Caco-2 (cell line): ENCODE results near the gene C17orf100. TPM values are rescaled to one million over a fixed set of nuclear protein-coding genes. Genes with fewer than 3 reads are reported as not detected.

Experiments used
- BruUV-seq: library from RNA; stranded (reverse); fragments of 400-500 nt; replicated peaks from 2 replicates; lab custom pipeline; 2021; lab: Mats Ljungman, UMichigan
- CTCF ChIA-PET: fragments of 300-600 bp; sonication (Branson Sonifier 250); formaldehyde crosslinking; loops from one replicate; lab custom pipeline; 2022; ENCODE audit warnings: antibody characterized with exemption; lab: Charles Lee
- POLR2A ChIA-PET: fragments of 300-600 bp; sonication (Branson Sonifier 250); formaldehyde crosslinking; loops from one replicate; lab custom pipeline; 2022; ENCODE audit warnings: antibody characterized with exemption; lab: Charles Lee
- DNase-seq, 2 experiments: peaks; one replicate each; pipeline versions ENCODE4 v3.0.0 to v3.0.0-alpha.2; 2020 to 2022
- H3K27me3 ChIP-seq: replicated peaks from 2 replicates; pipeline ENCODE4 v1.6.0; 2011; ENCODE audit warnings: low read length; ENCODE audit not compliant: control insufficient read depth, insufficient read depth
- H3K36me3 ChIP-seq: 2 replicates; pipeline ENCODE4 v1.5.1; 2011; ENCODE audit warnings: low read length; ENCODE audit not compliant: control insufficient read depth, insufficient read depth
- H3K4me1 ChIP-seq: fragments of 250-450 bp; sonication (Bioruptor Pico); 2 replicates; pipeline ENCODE4 v1.5.1; 2020; ENCODE audit warnings: mild to moderate bottlenecking
- H3K4me3 ChIP-seq: 2 replicates; pipeline ENCODE4 v1.5.1; 2011; ENCODE audit warnings: low read depth, mild to moderate bottlenecking, control low read depth, low read length
- H3K9me3 ChIP-seq: fragments of 250-450 bp; sonication (Bioruptor Pico); 2 replicates; pipeline ENCODE4 v1.5.1; 2020; ENCODE audit warnings: mild to moderate bottlenecking, moderate library complexity
- H3K27ac Mint-ChIP-seq: one replicate; pipeline ENCODE4 v1.8.0; 2022; ENCODE audit warnings: mixed read lengths; ENCODE audit not compliant: unreplicated experiment
- H3K27me3 Mint-ChIP-seq: one replicate; pipeline ENCODE4 v1.8.0; 2022; ENCODE audit warnings: mixed read lengths; ENCODE audit not compliant: insufficient read depth, unreplicated experiment
- H3K36me3 Mint-ChIP-seq: one replicate; pipeline ENCODE4 v1.8.0; 2022; ENCODE audit warnings: mild to moderate bottlenecking, mixed read lengths; ENCODE audit not compliant: insufficient read depth, unreplicated experiment
- H3K4me1 Mint-ChIP-seq: one replicate; pipeline ENCODE4 v1.8.0; 2022; ENCODE audit warnings: low read depth, mixed read lengths; ENCODE audit not compliant: unreplicated experiment
- H3K4me3 Mint-ChIP-seq: one replicate; pipeline ENCODE4 v1.8.0; 2022; ENCODE audit warnings: mild to moderate bottlenecking, moderate library complexity, mixed read lengths; ENCODE audit not compliant: unreplicated experiment
- H3K9me3 Mint-ChIP-seq: one replicate; pipeline ENCODE4 v1.8.0; 2022; ENCODE audit warnings: mixed read lengths; ENCODE audit not compliant: unreplicated experiment
- CTCF ChIP-seq, 2 experiments: fragments of 200-600 bp in 1 of 2; IDR thresholded peaks; 1 replicate in 1 of 2; 2 replicates in 1 of 2; pipeline versions ENCODE4 v1.5.1 to v1.8.0; 2011 to 2022; ENCODE audit warnings: antibody characterized with exemption in 1 of 2, control low read depth in 1 of 2, inconsistent platforms in 1 of 2, low read depth in 1 of 2, low read length in 1 of 2, mild to moderate bottlenecking in 1 of 2, moderate library complexity in 1 of 2; ENCODE audit not compliant: insufficient read depth in 1 of 2, severe bottlenecking in 1 of 2, unreplicated experiment in 1 of 2
- intact Hi-C: fragments of 100-400 bp; cut with micrococcal nuclease; formaldehyde crosslinking; loops from one replicate; pipeline ENCODE4 v1.10.0; 2022; ENCODE audit not compliant: unreplicated experiment
- total RNA-seq: library from RNA; stranded (reverse); gene quantifications from 2 replicates; pipeline ENCODE4 v1.2.3, GENCODE V29; 2022

The C17orf100 gene
- total RNA-seq, 1 experiment from 2014 or later: 3.1 TPM

- H3K36me3 ChIP-seq: no peaks in the 10 kb centered on the region
- intact Hi-C loops: no loop called here
- no peaks in the 10 kb centered on the region for H3K4me1 Mint-ChIP-seq
- H3K4me3 Mint-ChIP-seq: no peak overlapping the region
- ChIA-PET POLR2A (no interaction called here), CTCF (no interaction called here)
- no TSS peak for BruUV-seq
- no peak overlapping the region for H3K4me3 ChIP-seq
- no peaks in the 10 kb centered on the region for H3K27me3 ChIP-seq
- H3K27ac Mint-ChIP-seq: no peak overlapping the region
- no peak for DNase-seq
- TF ChIP-seq CTCF (IDR thresholded peaks at IDR 0.05; ENCODE audit: insufficient read depth in 1 of 2, low read depth in 1 of 2, low read length in 1 of 2, severe bottlenecking in 1 of 2, unreplicated experiment in 1 of 2): no peak
- no peaks in the 10 kb centered on the region for H3K4me1 ChIP-seq
- no peaks in the 10 kb centered on the region for H3K36me3 Mint-ChIP-seq
- H3K9me3 ChIP-seq: no peaks in the 10 kb centered on the region
- no peaks in the 10 kb centered on the region for H3K27me3 Mint-ChIP-seq
- H3K9me3 Mint-ChIP-seq: no peaks in the 10 kb centered on the region
Observed at GRCh38 chr17:6632530-6632929, 19.0 kb upstream of the C17orf100 start.

GRCh38 chr17:6633263-6633662, 18.3 kb upstream of the C17orf100 start:
- no peaks in the 10 kb centered on the region for H3K9me3 Mint-ChIP-seq
- CTCF ChIA-PET: no interaction called here
- H3K4me1 Mint-ChIP-seq: no peaks in the 10 kb centered on the region
- no peak for DNase-seq
- no peaks in the 10 kb centered on the region for H3K36me3 ChIP-seq
- no peak for TF ChIP-seq CTCF (IDR thresholded peaks at IDR 0.05; ENCODE audit: insufficient read depth in 1 of 2, low read depth in 1 of 2, low read length in 1 of 2, severe bottlenecking in 1 of 2, unreplicated experiment in 1 of 2)
- no peaks in the 10 kb centered on the region for H3K27me3 ChIP-seq
- no peak overlapping the region for H3K4me3 Mint-ChIP-seq
- no peak overlapping the region for H3K27ac Mint-ChIP-seq
- H3K36me3 Mint-ChIP-seq: no peaks in the 10 kb centered on the region
- H3K4me3 ChIP-seq: no peak overlapping the region
- BruUV-seq: no TSS peak
- POLR2A ChIA-PET: no interaction called here
- H3K9me3 ChIP-seq: no peaks in the 10 kb centered on the region
- H3K27me3 Mint-ChIP-seq: no peaks in the 10 kb centered on the region
- H3K4me1 ChIP-seq: no peaks in the 10 kb centered on the region
- intact Hi-C loops: no loop called here

GRCh38 chr17:6636105-6636504, 15.5 kb upstream of the C17orf100 start:
- BruUV-seq: no TSS peak

More at GRCh38 chr17:6636105-6636504, 15.5 kb upstream of the C17orf100 start:
- intact Hi-C loops: no loop called here
- ChIA-PET CTCF (no interaction called here), POLR2A (no interaction called here)
- H3K4me3 ChIP-seq: no peak overlapping the region
- H3K27me3 ChIP-seq: no peaks in the 10 kb centered on the region
- no peaks in the 10 kb centered on the region for H3K36me3 ChIP-seq
- Mint-ChIP-seq H3K27ac (no peak overlapping the region), H3K27me3 (no peaks in the 10 kb centered on the region), H3K4me1 (no peaks in the 10 kb centered on the region), H3K4me3 (no peak overlapping the region), H3K9me3 (no peaks in the 10 kb centered on the region), H3K36me3 (peaks cover 8% of the 10 kb centered on the region)
- H3K9me3 ChIP-seq: no peaks in the 10 kb centered on the region
- H3K4me1 ChIP-seq: no peaks in the 10 kb centered on the region
- DNase-seq: no peak
- TF ChIP-seq CTCF (IDR thresholded peaks at IDR 0.05; ENCODE audit: insufficient read depth in 1 of 2, low read depth in 1 of 2, low read length in 1 of 2, severe bottlenecking in 1 of 2, unreplicated experiment in 1 of 2): no peak
